ENCODE results near the gene PHF12. TPM values are rescaled to one million over a fixed set of nuclear protein-coding genes. Genes with fewer than 3 reads are reported as not detected.
A peak's percentile ranks its signal among the peaks of the same experiment; 100 is the strongest.

The PHF12 gene
- total and polyA plus RNA-seq, 7 donors, result 6.9 to 54.3 (median 39.1) TPM

DNA sequence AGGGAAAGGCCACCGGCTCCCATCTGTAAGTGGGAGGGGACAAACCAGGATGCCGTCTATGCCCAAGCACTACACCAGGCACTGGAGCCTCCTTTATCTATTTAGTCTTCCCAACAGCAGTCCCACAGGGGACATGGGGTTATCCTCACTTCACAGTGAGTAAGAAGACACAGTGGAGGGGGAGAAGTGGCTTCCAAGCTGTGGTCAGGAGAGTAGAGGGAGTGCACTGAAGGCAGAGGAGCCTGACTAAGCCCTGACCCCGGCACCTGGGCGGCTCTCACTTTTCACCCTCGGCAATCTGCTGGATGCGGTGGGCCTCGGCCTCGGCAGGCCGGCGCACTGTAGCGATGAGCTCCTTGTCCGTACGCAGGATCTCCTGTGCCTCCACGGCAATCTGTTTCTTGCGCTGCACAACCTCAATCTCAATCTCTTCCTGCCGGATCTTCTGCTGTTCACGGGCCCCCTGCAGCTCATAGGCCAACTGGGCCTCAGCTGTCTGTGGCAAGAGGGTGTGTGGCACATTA is 69.7 kb downstream of the PHF12 start:
- Histone ChIP-seq H3K27me3 (no peaks in the 10 kb centered on the region), H3K4me1 (no peaks in the 10 kb centered on the region), H3K27ac (no peak overlapping the region), H3K4me3 (no peak overlapping the region), H3K9me3 (no peaks in the 10 kb centered on the region), H3K36me3 (peaks cover 36 to 87% (median 60%) of the 10 kb centered on the region in 4 donors)
- TF ChIP-seq, protein P1, sequence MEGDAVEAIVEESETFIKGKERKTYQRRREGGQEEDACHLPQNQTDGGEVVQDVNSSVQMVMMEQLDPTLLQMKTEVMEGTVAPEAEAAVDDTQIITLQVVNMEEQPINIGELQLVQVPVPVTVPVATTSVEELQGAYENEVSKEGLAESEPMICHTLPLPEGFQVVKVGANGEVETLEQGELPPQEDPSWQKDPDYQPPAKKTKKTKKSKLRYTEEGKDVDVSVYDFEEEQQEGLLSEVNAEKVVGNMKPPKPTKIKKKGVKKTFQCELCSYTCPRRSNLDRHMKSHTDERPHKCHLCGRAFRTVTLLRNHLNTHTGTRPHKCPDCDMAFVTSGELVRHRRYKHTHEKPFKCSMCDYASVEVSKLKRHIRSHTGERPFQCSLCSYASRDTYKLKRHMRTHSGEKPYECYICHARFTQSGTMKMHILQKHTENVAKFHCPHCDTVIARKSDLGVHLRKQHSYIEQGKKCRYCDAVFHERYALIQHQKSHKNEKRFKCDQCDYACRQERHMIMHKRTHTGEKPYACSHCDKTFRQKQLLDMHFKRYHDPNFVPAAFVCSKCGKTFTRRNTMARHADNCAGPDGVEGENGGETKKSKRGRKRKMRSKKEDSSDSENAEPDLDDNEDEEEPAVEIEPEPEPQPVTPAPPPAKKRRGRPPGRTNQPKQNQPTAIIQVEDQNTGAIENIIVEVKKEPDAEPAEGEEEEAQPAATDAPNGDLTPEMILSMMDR (IDR thresholded peaks at IDR 0.05), result no peak
- TF ChIP-seq EP300 (IDR thresholded peaks at IDR 0.05) (no peak), POLR2AphosphoS5 (IDR thresholded peaks at IDR 0.05) (no peak), POLR2A (IDR thresholded peaks at IDR 0.05) (no peak)
- intact Hi-C loops (cut with DNase I), result no loop called here
- WGBS, 2 donors, result 93 to 96% methylated on average over 17 of the region's 17 CpGs
- DNase-seq, result no peak

DNA sequence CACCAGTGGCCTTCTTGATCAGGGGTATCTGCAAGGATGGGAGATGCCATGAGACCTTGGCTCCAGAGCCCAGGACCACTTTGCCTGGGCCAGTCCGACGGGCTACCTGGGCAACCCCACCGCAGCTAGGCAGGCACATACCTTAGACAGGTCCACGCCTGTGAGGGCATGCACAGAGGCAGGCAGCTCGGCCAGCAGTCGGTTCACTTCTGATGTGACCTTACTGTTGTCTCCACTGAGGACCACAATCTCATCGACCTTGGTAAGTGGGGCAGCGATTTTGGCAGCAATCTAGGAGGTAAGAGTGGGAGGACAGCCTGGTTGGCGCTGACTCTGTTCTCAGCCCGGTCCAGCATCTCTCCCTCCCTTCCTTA is 70.8 kb downstream of the PHF12 start:
- TF ChIP-seq POLR2A (IDR thresholded peaks at IDR 0.05) (no peak), EP300 (IDR thresholded peaks at IDR 0.05) (no peak), POLR2AphosphoS5 (IDR thresholded peaks at IDR 0.05) (no peak)
- TF ChIP-seq, protein P1 (IDR thresholded peaks at IDR 0.05), result no peak
- DNase-seq, result no peak
- Histone ChIP-seq H3K27ac (no peak overlapping the region), H3K4me1 (no peaks in the 10 kb centered on the region), H3K27me3 (no peaks in the 10 kb centered on the region), H3K9me3 (no peaks in the 10 kb centered on the region), H3K4me3 (no peak overlapping the region), H3K36me3 (peaks cover 35 to 77% (median 59%) of the 10 kb centered on the region in 4 donors)
- WGBS, 2 donors, result 91 to 96% methylated on average over 10 of the region's 10 CpGs
- intact Hi-C loops (cut with DNase I), result no loop called here

DNA sequence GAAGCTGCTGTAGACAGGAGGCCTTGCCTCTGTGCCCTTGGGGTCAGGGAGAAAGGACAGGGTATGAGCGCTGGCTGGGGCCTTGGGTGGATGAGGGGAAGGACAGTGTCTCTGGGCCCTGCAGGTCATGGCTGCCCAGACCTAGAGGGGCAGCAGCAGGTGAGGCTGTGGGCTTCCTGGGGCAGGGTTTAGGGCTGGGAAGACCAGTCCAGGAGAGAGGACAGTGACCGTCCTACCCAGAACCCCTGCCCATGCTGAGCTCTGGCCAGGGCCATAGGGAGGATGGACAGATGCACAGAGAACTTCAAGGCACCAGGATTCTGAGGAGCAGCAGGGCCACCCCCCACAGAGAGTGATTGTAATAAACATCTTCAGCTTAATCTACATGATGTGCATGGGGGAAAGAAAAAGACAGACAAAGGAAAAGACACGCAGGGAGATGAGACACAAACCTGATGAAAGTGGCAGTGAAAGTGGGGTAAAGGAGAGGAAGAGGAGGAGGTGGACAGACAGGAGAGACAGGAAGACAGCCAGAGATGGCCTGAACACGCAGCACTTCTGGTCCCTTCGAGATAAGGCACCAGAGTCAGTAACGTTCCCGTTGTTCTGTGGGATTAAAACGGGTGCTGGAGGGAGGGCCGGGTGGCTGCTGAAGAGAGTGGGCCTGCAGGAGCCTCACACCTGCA is 71.3 kb downstream of the PHF12 start:
- intact Hi-C loops (cut with DNase I), result no loop called here
- H3K27ac ChIP-seq, result no peak overlapping the region
- no peak overlapping the region for H3K4me3 ChIP-seq
- no peaks in the 10 kb centered on the region for H3K4me1 ChIP-seq
- H3K27me3 ChIP-seq, result no peaks in the 10 kb centered on the region
- H3K9me3 ChIP-seq, result no peaks in the 10 kb centered on the region
- TF ChIP-seq, protein P1 (IDR thresholded peaks at IDR 0.05), result no peak
- TF ChIP-seq EP300 (IDR thresholded peaks at IDR 0.05) (no peak), POLR2A (IDR thresholded peaks at IDR 0.05) (no peak), POLR2AphosphoS5 (IDR thresholded peaks at IDR 0.05) (no peak)
- WGBS, 2 donors, result 75 to 81% methylated on average over 9 of the region's 9 CpGs
- H3K36me3 ChIP-seq, result peaks cover 31 to 71% (median 54%) of the 10 kb centered on the region in 4 donors
- no peak for DNase-seq

DNA sequence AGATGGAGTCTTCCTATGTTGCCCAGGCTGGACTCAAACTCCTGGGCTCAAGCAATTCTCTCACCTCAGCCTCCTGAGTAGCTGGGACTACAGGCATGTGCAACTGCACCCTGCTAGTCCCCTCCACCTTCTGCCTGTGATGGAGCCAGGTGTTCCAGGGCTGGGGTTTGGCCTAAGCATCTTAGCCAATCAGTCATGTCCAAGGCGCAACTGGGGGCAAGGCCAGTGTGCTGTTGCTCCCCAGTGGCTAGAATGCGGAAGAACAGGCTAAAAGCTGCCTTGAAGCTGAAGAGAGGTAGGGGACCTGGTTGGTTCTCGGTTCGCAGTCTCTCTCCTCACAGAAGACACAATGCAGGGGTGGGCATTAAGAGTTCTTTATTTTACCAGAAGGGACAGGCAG is 72.3 kb downstream of the PHF12 start:
- peaks cover 31 to 61% (median 48%) of the 10 kb centered on the region in 4 donors for H3K36me3 ChIP-seq
- no peaks in the 10 kb centered on the region for H3K4me1 ChIP-seq
- H3K27ac ChIP-seq, result no peak overlapping the region
- H3K9me3 ChIP-seq, result no peaks in the 10 kb centered on the region
- DNase-seq, result no peak
- TF ChIP-seq, protein P1 (IDR thresholded peaks at IDR 0.05), result peak in 2 of 4 experiments; percentile 20 to 23
- TF ChIP-seq EP300 (IDR thresholded peaks at IDR 0.05), result no peak
- intact Hi-C loops (cut with DNase I), result no loop called here
- no peak overlapping the region for H3K4me3 ChIP-seq
- 51 to 81% methylated on average over 4 of the region's 4 CpGs for WGBS, 2 donors
- no peaks in the 10 kb centered on the region for H3K27me3 ChIP-seq

All from sigmoid colon (tissue), 7 donors.